ENCODE data around the gene TUBB3. TPM values are rescaled to one million over a fixed set of nuclear protein-coding genes. Genes with fewer than 3 reads are reported as not detected.

TUBB3 gene
- total RNA-seq, 1 experiment from 2014 or later: 164 TPM

DNA sequence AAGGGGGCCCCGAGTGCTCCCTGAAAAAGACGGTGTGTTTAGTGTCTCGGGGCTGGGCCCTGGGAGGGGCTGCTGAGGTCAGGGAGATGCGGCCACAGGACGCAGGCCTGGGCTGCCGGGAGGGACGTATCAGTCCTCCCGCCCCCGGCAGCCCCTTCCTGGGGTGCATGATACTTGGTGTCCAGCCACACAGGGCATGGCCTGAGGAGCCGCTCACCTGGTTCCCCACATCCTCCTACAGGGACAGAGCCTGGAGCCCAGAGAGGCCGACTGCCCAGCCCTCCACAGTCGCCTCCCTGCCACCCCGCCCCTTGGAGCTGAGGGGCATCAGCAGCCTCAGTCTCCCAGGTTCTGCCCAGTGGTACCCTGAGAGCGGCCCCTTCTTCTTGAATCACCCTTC, 13.4 kb downstream of the TUBB3 start:
- H3K23ac ChIP-seq (ENCODE audit: insufficient read length, low read depth, low read length): no peak overlapping the region
- no peak overlapping the region for H3T11ph ChIP-seq (ENCODE audit: low read length)
- H4K8ac ChIP-seq (replicated peaks; ENCODE audit: insufficient read length, low read depth, low read length): no peak overlapping the region
- no peak overlapping the region for H4K91ac ChIP-seq (ENCODE audit: insufficient read length, low read depth, low read length)
- H2BK15ac ChIP-seq (ENCODE audit: low read depth, low read length): no peak overlapping the region
- Mint-ChIP-seq H3K27ac (no peak overlapping the region), H3K27me3 (ENCODE audit: low read depth) (peaks cover 1% of the 10 kb centered on the region; the same call in 1 of the 2 replicates), H3K4me1 (no peaks in the 10 kb centered on the region), H3K4me3 (no peak overlapping the region), H3K9me3 (no peaks in the 10 kb centered on the region), H3K36me3 (ENCODE audit: insufficient read depth in 1 of 3, low read depth in 3 of 3) (peaks cover 34 to 45% (median 42%) of the 10 kb centered on the region in 3 experiments)
- no peaks in the 10 kb centered on the region for H4K20me1 ChIP-seq (ENCODE audit: control insufficient read depth, insufficient read depth, insufficient read length)
- no peak overlapping the region for H3K14ac ChIP-seq (ENCODE audit: insufficient read depth, low read length)
- H3K4ac ChIP-seq (ENCODE audit: low read depth, low read length): no peak overlapping the region
- TF ChIP-seq, protein P1, sequence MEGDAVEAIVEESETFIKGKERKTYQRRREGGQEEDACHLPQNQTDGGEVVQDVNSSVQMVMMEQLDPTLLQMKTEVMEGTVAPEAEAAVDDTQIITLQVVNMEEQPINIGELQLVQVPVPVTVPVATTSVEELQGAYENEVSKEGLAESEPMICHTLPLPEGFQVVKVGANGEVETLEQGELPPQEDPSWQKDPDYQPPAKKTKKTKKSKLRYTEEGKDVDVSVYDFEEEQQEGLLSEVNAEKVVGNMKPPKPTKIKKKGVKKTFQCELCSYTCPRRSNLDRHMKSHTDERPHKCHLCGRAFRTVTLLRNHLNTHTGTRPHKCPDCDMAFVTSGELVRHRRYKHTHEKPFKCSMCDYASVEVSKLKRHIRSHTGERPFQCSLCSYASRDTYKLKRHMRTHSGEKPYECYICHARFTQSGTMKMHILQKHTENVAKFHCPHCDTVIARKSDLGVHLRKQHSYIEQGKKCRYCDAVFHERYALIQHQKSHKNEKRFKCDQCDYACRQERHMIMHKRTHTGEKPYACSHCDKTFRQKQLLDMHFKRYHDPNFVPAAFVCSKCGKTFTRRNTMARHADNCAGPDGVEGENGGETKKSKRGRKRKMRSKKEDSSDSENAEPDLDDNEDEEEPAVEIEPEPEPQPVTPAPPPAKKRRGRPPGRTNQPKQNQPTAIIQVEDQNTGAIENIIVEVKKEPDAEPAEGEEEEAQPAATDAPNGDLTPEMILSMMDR (conservative IDR thresholded peaks at IDR 0.05): no peak
- H3K23me2 ChIP-seq (ENCODE audit: insufficient read length, low read depth, low read length, poor library complexity, severe bottlenecking): no peaks in the 10 kb centered on the region
- no peaks in the 10 kb centered on the region for H3K9me3 ChIP-seq (ENCODE audit: control insufficient read depth, low read depth, low read length)
- H2BK12ac ChIP-seq (ENCODE audit: insufficient read length, low read depth, low read length): no peak overlapping the region
- H3K27ac ChIP-seq (ENCODE audit: insufficient read length, low read depth, low read length): no peak overlapping the region
- no peak overlapping the region for H2BK20ac ChIP-seq (ENCODE audit: low read depth, low read length, poor library complexity, severe bottlenecking)
- H3K4me2 ChIP-seq (ENCODE audit: insufficient read depth, insufficient read length, low read length): no peak overlapping the region
- H2AFZ ChIP-seq (ENCODE audit: low read length): no peak overlapping the region
- no peak for DNase-seq
- no peak overlapping the region for H4K5ac ChIP-seq (ENCODE audit: insufficient read length, low read depth, low read length)
- H3K27me3 ChIP-seq (ENCODE audit: insufficient read depth, low read length): no peaks in the 10 kb centered on the region
- H3K79me2 ChIP-seq (ENCODE audit: insufficient read depth, low read length): no peaks in the 10 kb centered on the region
- H3K9ac ChIP-seq (ENCODE audit: extremely low read depth, insufficient read length, low read length): no peak overlapping the region
- H3K79me1 ChIP-seq (ENCODE audit: insufficient read depth, low read depth, low read length, poor library complexity, severe bottlenecking): no peaks in the 10 kb centered on the region
- H3K56ac ChIP-seq (ENCODE audit: insufficient read length, low read depth, low read length): no peak overlapping the region
- no peak overlapping the region for H2BK5ac ChIP-seq (ENCODE audit: insufficient read length, low read length)
- H2AK5ac ChIP-seq (ENCODE audit: insufficient read length, low read length): no peak overlapping the region
- no peak overlapping the region for H2BK120ac ChIP-seq (ENCODE audit: low read depth, low read length, poor library complexity, severe bottlenecking)
- no CpG with 5 or more reads among the region's 14 CpGs for WGBS (ENCODE audit: extremely low coverage, insufficient read length, low lambda C conversion rate)
- no peaks in the 10 kb centered on the region for H3K4me1 ChIP-seq (ENCODE audit: insufficient read depth, low read length)
- H3K18ac ChIP-seq (ENCODE audit: insufficient read length, low read depth, low read length): no peak overlapping the region
